ENCODE results near the gene GABRD. TPM values are rescaled to one million over a fixed set of nuclear protein-coding genes. Genes with fewer than 3 reads are reported as not detected.

GABRD gene
- polyA plus RNA-seq, 3 donors: 0.64 to 1.7 (median 1.4) TPM

DNA sequence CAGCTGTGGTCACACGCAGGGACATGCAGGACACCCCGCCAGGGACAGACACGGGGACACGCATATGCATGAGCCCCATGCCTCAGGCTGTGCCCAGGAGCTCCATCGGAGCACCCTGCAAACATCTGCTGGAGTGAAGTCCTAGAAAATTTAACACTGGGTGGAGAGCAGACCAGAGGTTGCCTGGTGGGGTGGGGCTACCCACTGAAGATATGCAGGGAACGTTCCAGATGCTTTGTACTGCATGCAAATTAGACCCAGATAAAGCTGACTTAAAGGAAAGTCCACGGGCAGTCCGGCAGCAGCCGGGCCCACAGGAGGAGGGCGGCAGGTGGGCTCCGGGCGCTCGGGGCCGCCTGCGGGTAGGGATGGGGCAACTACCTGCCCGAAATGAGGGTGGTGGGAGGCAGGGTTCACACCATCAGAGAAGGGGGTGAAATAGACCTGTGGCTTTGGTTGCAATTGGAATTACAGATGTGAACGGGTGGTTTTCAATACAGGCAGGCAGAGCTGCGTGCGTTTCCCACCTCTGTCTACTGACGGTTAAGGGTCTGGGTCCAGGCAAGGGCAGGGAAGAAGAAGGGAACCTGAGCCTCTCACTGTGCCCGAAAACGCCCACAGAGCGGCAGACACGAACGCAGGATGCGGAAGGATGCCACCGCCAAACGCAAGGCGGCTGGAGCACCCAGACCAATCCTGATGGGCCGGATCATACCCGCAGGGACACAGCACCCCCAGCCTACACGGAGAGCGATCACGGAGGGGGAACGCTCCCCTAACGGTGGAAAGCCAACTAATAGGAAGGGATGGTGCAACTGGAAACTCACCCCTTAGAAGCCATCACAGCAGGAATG is 36.5 kb upstream of the GABRD start:
- DNase-seq (ENCODE audit: extremely low read depth in 1 of 11, low read depth in 9 of 11, low spot score in 4 of 11): no peak

DNA sequence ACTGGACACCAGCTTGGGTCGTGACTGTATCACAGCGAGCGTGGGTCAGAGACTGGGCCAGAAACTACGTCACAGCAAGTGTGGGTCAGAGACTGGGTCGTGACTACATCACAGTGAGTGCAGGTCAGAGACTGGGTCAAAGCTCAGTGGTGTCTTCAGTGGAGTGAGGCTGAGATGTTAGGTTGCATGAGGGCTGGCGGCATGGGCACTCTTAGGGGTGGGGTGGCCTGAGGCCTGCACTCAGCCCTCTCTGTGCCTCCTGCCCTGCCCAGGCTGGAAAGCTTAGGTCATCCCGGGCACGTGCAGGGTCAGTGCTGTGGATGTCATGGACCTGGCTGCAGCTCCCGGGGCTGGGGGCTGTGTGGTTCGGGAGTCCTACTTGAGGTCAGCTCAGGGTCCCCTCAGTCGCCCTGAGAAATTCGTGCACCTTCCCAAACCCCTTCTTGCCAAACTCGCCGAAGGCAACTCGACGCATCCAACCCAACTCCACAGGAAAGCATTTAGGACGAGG is 34.5 kb upstream of the GABRD start:
- no peak for DNase-seq (ENCODE audit: extremely low read depth in 1 of 11, low read depth in 9 of 11, low spot score in 4 of 11)

GRCh38 chr1:1985375-1986050 is 33.6 kb upstream of the GABRD start:
- DNase-seq (ENCODE audit: extremely low read depth in 1 of 11, low read depth in 9 of 11, low spot score in 4 of 11): no peak

GRCh38 chr1:1986451-1987141 is 32.5 kb upstream of the GABRD start:
- no peak for DNase-seq (ENCODE audit: extremely low read depth in 1 of 11, low read depth in 9 of 11, low spot score in 4 of 11)

DNA sequence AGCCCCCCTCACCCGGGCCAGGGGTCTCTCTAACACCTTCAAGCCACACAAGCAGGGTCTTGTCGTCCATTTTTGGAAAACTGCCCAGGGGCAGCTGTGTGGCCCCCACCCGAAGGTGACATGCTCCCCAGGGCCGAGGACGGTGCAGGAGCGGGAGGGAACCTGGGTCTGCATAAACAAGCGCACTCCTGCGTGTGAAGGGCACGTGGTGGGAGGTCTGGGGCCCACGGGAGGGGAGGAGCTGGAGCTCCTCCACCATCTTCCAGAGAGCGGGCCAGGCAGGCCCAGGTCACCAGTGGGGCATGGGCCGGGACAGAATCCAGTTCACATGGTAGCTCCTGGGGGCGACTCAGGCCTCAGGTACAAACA is 32.0 kb upstream of the GABRD start:
- no peak for DNase-seq (ENCODE audit: extremely low read depth in 1 of 11, low read depth in 9 of 11, low spot score in 4 of 11)

GRCh38 chr1:1988061-1988945 is 30.8 kb upstream of the GABRD start:
- no peak for DNase-seq (ENCODE audit: extremely low read depth in 1 of 11, low read depth in 9 of 11, low spot score in 4 of 11)

DNA sequence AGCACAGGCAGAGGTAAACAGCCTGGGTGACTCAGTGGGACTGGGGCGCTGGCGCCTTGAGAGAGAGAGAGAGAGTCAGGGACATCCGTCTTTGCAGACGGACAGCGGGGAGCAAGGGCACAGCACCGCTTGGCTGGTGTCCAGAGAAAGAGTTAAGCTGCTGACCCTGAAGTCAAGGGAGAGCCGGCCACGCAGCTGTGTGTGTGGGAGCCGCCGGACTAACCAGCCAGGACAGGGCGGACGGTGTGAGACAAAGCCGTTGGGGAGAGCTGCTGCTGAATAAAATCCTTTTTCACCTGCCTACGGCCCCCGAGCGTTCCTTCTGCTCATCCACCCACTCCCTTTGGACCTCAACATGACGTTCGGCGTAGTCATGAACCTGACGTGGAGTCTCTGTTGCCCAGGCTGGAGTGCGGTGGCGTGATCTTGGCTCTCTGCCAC is 30.0 kb upstream of the GABRD start:
- peak in 4 of 11 donors; percentile 38 to 66 (median 58) for DNase-seq (ENCODE audit: extremely low read depth in 1 of 11, low read depth in 9 of 11, low spot score in 4 of 11)

DNA sequence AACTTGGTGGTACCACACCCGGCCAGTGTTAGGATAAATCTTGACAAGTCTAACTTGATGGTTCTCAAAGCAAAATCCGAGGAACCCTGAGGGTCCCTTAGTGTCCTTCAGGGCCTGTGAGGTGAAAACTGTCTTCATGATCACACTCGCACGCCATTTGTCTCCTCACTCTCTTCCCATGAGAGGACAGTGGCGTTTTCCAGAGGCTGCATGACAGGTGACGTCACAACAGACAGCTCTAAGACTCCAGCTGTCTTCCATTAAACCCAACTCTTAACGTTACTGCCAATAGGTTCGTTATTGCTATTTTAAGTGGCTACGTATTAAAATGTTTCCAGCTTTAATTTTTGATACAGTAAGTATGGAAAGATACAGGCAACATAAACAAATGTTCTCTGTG is 29.4 kb upstream of the GABRD start:
- DNase-seq (ENCODE audit: extremely low read depth in 1 of 11, low read depth in 9 of 11, low spot score in 4 of 11): no peak

- DNase-seq (ENCODE audit: extremely low read depth in 1 of 11, low read depth in 9 of 11, low spot score in 4 of 11): no peak
Observed at GRCh38 chr1:1990222-1990621, 28.9 kb upstream of the GABRD start.

- DNase-seq (ENCODE audit: extremely low read depth in 1 of 11, low read depth in 9 of 11, low spot score in 4 of 11): no peak
Observed at GRCh38 chr1:1994536-1994935, 24.6 kb upstream of the GABRD start.

- no peak for DNase-seq (ENCODE audit: extremely low read depth in 1 of 11, low read depth in 9 of 11, low spot score in 4 of 11)
Observed at GRCh38 chr1:1996207-1996651, 22.9 kb upstream of the GABRD start.

GRCh38 chr1:1997576-1997975 is 21.6 kb upstream of the GABRD start:
- DNase-seq (ENCODE audit: extremely low read depth in 1 of 11, low read depth in 9 of 11, low spot score in 4 of 11): no peak

DNA sequence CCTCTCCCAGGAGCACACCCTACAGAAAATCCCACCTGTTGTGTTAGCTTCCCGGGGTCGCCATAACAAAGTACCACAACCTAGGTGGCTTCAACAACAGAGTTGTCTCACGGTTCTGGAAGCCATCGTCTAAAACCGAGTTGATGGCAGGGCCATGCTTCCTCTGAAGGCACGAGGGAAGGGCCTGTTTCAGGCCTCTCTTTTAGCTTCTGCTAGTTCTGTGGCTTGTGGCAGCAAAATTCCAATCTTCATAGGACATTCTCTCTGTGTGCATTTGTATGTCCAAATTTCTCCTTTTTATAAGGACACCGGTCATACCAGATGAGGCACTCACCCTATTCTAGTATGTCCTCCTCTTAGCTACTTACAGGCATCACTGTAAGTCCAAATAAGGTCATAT is 18.7 kb upstream of the GABRD start:
- DNase-seq (ENCODE audit: extremely low read depth in 1 of 11, low read depth in 9 of 11, low spot score in 4 of 11): no peak

DNA sequence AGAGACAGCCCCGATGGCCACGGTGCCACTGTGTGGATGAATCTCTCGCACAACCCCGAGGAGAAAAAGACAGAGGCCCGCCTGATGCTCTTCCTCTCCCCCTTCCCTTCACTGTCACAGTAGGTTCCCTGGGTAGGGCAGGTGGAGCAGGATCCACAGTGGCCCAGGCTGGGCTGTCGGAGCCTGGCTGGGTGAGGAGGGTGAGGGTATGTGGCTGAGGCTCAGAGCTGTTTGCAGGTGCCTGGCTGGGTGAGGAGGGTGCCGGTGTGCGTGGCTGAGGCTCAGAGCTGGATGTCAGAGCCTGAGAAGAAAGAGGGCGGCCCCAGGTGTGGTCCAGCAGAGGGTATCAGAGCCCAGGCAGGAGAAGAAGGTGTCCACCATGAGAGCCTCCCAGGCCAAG is 18.3 kb upstream of the GABRD start:
- no peak for DNase-seq (ENCODE audit: extremely low read depth in 1 of 11, low read depth in 9 of 11, low spot score in 4 of 11)

- DNase-seq (ENCODE audit: extremely low read depth in 1 of 11, low read depth in 9 of 11, low spot score in 4 of 11): no peak
Observed at GRCh38 chr1:2001773-2002411, 17.3 kb upstream of the GABRD start.

DNA sequence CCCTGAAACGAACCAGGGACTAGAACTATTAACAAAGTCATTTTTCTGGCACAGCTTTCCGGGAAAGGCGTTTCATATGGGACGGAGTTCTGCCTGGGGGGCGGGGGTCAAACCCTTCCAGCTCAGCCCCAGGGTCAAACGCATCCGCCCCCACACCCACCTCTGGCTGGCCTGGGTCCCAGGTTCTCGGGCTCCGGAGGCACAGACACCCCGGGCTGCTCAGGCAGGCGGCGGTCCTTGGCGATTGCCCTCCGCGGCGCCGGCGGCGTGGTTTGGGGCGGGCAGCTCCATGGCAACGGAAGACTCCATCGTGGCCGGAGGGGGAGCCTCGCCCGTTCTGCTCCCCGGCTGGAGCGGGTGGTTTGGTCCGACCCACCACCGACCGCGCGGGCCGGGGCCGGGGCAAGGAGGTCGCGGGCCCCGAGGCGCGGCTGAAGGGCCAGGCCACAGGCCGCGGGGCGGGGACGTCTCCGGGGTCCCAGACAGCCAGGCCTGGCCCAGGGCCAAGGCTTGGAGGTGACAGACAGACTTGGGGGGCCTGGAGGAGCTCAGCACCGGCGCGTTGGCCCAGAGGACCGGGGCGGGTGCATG is 15.5 kb upstream of the GABRD start, which contains the start of gene CFAP74:
TSS of gene CFAP74 (minus strand) at position 246 of the 591 bp plus-strand sequence. CDS start 12,830 bp downstream, outside the sequence.
- DNase-seq (ENCODE audit: extremely low read depth in 1 of 11, low read depth in 9 of 11, low spot score in 4 of 11): peak in 3 of 11 donors; percentile 44 to 54 (median 49)

GRCh38 chr1:2004856-2005255 is 14.3 kb upstream of the GABRD start:
- no peak for DNase-seq (ENCODE audit: extremely low read depth in 1 of 11, low read depth in 9 of 11, low spot score in 4 of 11)

Measured in renal cortex interstitium (tissue), 11 donors.